Measurements from ENCODE around the gene ARID1A. TPM values are rescaled to one million over a fixed set of nuclear protein-coding genes. Genes with fewer than 3 reads are reported as not detected.
A peak's percentile ranks its signal among the peaks of the same experiment; 100 is the strongest.

ARID1A gene
- total RNA-seq, 4 donors from 2014 or later, result 44.1 to 97.3 (median 78.4) TPM

DNA sequence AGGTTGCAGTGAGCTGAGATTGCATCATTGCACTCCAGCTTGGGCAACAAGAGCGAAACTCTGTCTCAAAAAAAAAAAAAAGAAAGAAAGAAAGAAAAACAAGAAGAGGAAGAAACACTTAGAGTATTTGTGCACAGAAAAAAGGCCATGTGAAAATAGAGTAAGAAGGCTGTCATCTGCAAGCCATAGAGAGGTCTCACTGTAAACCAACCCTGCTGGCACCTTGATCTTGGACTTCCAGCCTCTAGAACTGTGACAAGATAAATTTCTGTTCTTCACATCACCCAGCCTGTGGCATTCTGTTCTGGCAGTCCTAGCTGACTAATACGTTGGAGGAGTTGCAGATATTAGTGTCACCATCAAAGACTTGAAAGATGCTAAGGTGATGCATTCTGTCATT lies 118.6 kb downstream of the ARID1A start:
- no peak for DNase-seq
- Histone ChIP-seq H3K27me3 (no peaks in the 10 kb centered on the region), H3K4me1 (no peaks in the 10 kb centered on the region), H3K27ac (no peak overlapping the region), H3K36me3 (no peaks in the 10 kb centered on the region), H3K9me3 (no peaks in the 10 kb centered on the region), H3K4me3 (replicated peaks in 1 of 3) (no peak overlapping the region)
- intact Hi-C loops (cut with DNase I), result no loop called here
- TF ChIP-seq CTCF (IDR thresholded peaks at IDR 0.05) (no peak), POLR2A (IDR thresholded peaks at IDR 0.05) (no peak)
- 91 to 97% methylated on average over 2 of the region's 2 CpGs for WGBS, 2 donors

GRCh38 chr1:26814893-26815292 lies 119.1 kb downstream of the ARID1A start:
- DNase-seq, result no peak
- no peaks in the 10 kb centered on the region for H3K27me3 ChIP-seq
- WGBS, 2 donors, result 85 to 92% methylated on average over 3 of the region's 3 CpGs
- TF ChIP-seq POLR2A (IDR thresholded peaks at IDR 0.05) (no peak), CTCF (IDR thresholded peaks at IDR 0.05) (no peak)
- H3K4me1 ChIP-seq, result no peaks in the 10 kb centered on the region
- intact Hi-C loops (cut with DNase I), result no loop called here
- no peak overlapping the region for H3K4me3 ChIP-seq (replicated peaks in 1 of 3)
- no peak overlapping the region for H3K27ac ChIP-seq
- no peaks in the 10 kb centered on the region for H3K9me3 ChIP-seq
- H3K36me3 ChIP-seq, result no peaks in the 10 kb centered on the region

- Histone ChIP-seq H3K36me3 (no peaks in the 10 kb centered on the region), H3K4me3 (replicated peaks in 1 of 3) (no peak overlapping the region), H3K27me3 (no peaks in the 10 kb centered on the region), H3K27ac (no peak overlapping the region), H3K4me1 (peaks cover 8 to 20% of the 10 kb centered on the region in 2 donors), H3K9me3 (no peaks in the 10 kb centered on the region)
- no peak for TF ChIP-seq POLR2A (IDR thresholded peaks at IDR 0.05)
- TF ChIP-seq CTCF (IDR thresholded peaks at IDR 0.05), result peak in 3 of 6 experiments; percentile 19 to 43 (median 23)
- DNase-seq, result peak; percentile 22 to 36
- WGBS, 2 donors, result 39 to 42% methylated on average over 4 of the region's 4 CpGs
- intact Hi-C loops (cut with DNase I), result no loop called here
Measured at GRCh38 chr1:26820784-26821269, 125.0 kb downstream of the ARID1A start.

GRCh38 chr1:26822737-26823395 lies 127.1 kb downstream of the ARID1A start:
- Histone ChIP-seq H3K9me3 (no peaks in the 10 kb centered on the region), H3K4me3 (replicated peaks in 1 of 3) (no peak overlapping the region), H3K36me3 (no peaks in the 10 kb centered on the region), H3K27ac (no peak overlapping the region), H3K4me1 (peaks cover 19 to 31% of the 10 kb centered on the region in 2 donors), H3K27me3 (no peaks in the 10 kb centered on the region)
- no peak for DNase-seq
- intact Hi-C loops (cut with DNase I), result no loop called here
- no peak for TF ChIP-seq CTCF (IDR thresholded peaks at IDR 0.05)
- TF ChIP-seq POLR2A (IDR thresholded peaks at IDR 0.05), result no peak
- WGBS, 2 donors, result 93 to 98% methylated on average over 4 of the region's 4 CpGs

GRCh38 chr1:26824731-26825130 lies 128.9 kb downstream of the ARID1A start:
- Histone ChIP-seq H3K36me3 (no peaks in the 10 kb centered on the region), H3K27ac (peak overlapping the region in 1 of 3 donors; percentile 84), H3K4me3 (replicated peaks in 1 of 3) (no peak overlapping the region), H3K4me1 (peaks cover 38 to 50% of the 10 kb centered on the region in 2 donors), H3K9me3 (no peaks in the 10 kb centered on the region), H3K27me3 (no peaks in the 10 kb centered on the region)
- no peak for TF ChIP-seq CTCF (IDR thresholded peaks at IDR 0.05)
- TF ChIP-seq POLR2A (IDR thresholded peaks at IDR 0.05), result no peak
- WGBS, 2 donors, result 51 to 71% methylated on average over 3 of the region's 3 CpGs
- intact Hi-C loops (cut with DNase I), result no loop called here
- peak in 1 of 2 donors; percentile 29 for DNase-seq

All from thyroid gland (tissue), 4 donors.